Esophagus muscularis mucosa (tissue), 4 donors: ENCODE data around the gene RASGRF1. TPM values are rescaled to one million over a fixed set of nuclear protein-coding genes. Genes with fewer than 3 reads are reported as not detected.

Experiments
- DNase-seq: peaks from one replicate; pipeline ENCODE4 v3.0.0-alpha.2; 2017; ENCODE audit errors: extremely low spot score
- H3K27ac ChIP-seq, 4 donors: fragments of 200-600 bp; sonication (generic); replicated peaks in 1 of 4; 1 replicate in 3 of 4; 2 replicates in 1 of 4; pipeline ENCODE4 v1.5.1; 2016 to 2019; ENCODE audit warnings: mild to moderate bottlenecking in 1 of 4
- H3K27me3 ChIP-seq, 4 donors: fragments of 200-600 bp; sonication (generic); one replicate each; pipeline versions ENCODE4 v1.5.1 to v1.6.0; 2016 to 2019
- H3K36me3 ChIP-seq, 4 donors: fragments of 200-600 bp; sonication (generic); one replicate each; pipeline ENCODE4 v1.5.1; 2016 to 2019
- H3K4me1 ChIP-seq, 4 donors: fragments of 200-600 bp; sonication (generic); one replicate each; pipeline ENCODE4 v1.5.1; 2016 to 2019
- H3K4me3 ChIP-seq, 4 donors: fragments of 200-600 bp; sonication (generic); 1 replicate in 2 of 4; 2 replicates in 2 of 4; pipeline ENCODE4 v1.5.1; 2016 to 2019; ENCODE audit warnings: mild to moderate bottlenecking in 4 of 4, moderate library complexity in 1 of 4
- H3K9me3 ChIP-seq, 4 donors: fragments of 200-600 bp; sonication (generic); 1 replicate in 3 of 4; 2 replicates in 1 of 4; pipeline ENCODE4 v1.5.1; 2016 to 2019
- CTCF ChIP-seq, 3 experiments: fragments of 200-600 bp in 2 of 3; fragments of 450-650 bp in 1 of 3; sonication (generic) in 2 of 3; IDR thresholded peaks; one replicate each; pipeline ENCODE4 v1.5.1; 2017 to 2019; ENCODE audit warnings: antibody characterized with exemption in 3 of 3, mild to moderate bottlenecking in 2 of 3, moderate library complexity in 1 of 3
- EP300 ChIP-seq: sonication (generic); formaldehyde crosslinking; IDR thresholded peaks from one replicate; pipeline ENCODE4 v1.6.1; 2017; ENCODE audit warnings: antibody characterized with exemption
- POLR2A ChIP-seq: fragments of 450-650 bp; IDR thresholded peaks from one replicate; pipeline ENCODE4 v1.6.1; 2017; ENCODE audit warnings: antibody characterized with exemption, moderate library complexity, mild to moderate bottlenecking, low read depth
- POLR2AphosphoS5 ChIP-seq, 2 donors: sonication (generic); formaldehyde crosslinking; IDR thresholded peaks; one replicate each; pipeline ENCODE4 v1.6.1; 2017; ENCODE audit warnings: antibody characterized with exemption in 2 of 2
- WGBS: methylation state at CpG from one replicate; pipeline ENCODE4 v1.1.5; 2018; 5-methylcytosine and 5-hydroxymethylcytosine counted together
- intact Hi-C: fragments of 100-400 bp; cut with DNase I; formaldehyde crosslinking; loops from one replicate; pipeline ENCODE4 v1.15.1; 2023
- total RNA-seq, 4 donors: library from RNA; depleted of rRNA; stranded (reverse); fragments of >200 nt; gene quantifications; one replicate each; pipeline versions ENCODE4 v1.1.0 to v1.2.1, GENCODE V29; 2016

The RASGRF1 gene
- total RNA-seq, 4 donors from 2014 or later, result 0.17 to 0.23 TPM; not detected in 2

DNA sequence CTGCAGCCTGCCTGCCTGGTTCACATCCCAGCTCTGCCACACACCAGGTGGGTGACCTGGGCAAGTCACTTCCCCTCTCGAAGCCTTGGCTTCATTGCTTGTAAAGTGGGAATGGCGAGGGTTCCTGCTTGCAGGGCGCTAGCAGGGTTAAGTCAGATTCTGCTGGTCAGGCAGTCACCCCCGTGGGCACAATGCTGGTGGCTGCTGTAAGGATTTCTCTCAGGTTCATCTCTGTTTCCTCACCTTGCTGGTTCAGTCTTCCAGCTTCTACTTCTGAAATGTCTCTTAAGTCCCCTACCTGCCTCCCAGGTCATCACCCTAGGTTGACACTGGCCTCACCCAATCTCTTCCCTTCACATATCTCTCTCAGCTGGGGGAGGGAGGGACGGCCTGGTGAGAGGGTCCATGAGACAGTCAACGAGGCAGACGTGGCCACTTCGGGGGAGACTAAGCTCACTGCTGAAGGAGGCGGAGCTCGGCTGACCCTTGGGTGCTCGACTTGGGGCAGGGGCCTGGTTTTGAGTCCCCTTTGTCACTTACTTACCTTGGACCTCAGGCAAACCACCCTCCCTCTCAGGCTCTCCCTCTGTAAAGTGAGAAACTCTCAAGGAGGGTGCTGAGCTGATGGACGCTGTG, 157.3 kb downstream of the RASGRF1 start:
- intact Hi-C loops, result no loop called here

DNA sequence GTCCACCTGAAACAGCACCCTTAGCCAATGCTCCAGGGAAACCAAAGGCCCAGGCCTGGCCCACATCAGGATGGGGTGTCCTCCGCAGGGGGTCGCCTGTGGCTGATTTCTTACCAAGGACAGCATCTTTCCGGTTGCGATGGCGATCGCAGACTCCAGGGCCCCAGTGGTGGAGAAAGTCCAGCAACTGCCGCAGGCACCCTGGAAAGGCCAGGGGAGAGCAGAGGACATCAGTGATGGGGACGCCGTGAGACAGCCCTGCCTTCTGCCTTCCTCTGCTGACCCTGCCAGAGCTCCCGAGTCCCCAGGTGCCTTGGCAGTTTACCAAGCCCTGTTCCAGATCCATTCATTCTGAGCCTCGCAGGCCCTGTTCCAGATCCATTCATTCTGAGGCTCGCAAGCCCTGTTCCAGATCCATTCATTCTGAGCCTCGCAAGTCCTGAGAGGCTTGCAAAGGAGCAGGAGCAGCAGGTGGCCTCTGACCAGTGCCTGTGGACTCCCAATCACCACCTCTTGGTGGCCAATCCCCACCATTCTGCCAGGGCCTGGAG, 158.2 kb downstream of the RASGRF1 start:
- TF ChIP-seq EP300, result no peak
- TF ChIP-seq CTCF (IDR thresholded peaks at IDR 0.05), result no peak
- Histone ChIP-seq H3K36me3 (peaks cover 0 to 52% (median 23%) of the 10 kb centered on the region in 4 donors), H3K4me1 (peaks cover 31 to 43% (median 36%) of the 10 kb centered on the region in 4 donors), H3K27ac (no peak overlapping the region), H3K9me3 (no peaks in the 10 kb centered on the region), H3K4me3 (no peak overlapping the region), H3K27me3 (no peaks in the 10 kb centered on the region)
- 72% methylated on average over 3 of the region's 13 CpGs for WGBS
- intact Hi-C loops, result no loop called here
- DNase-seq, result no peak

More for the DNA sequence above, 157.3 kb downstream of the RASGRF1 start:
- Histone ChIP-seq H3K4me3 (no peak overlapping the region), H3K27me3 (no peaks in the 10 kb centered on the region), H3K4me1 (peaks cover 31 to 46% (median 40%) of the 10 kb centered on the region in 4 donors), H3K36me3 (peaks cover 0 to 43% (median 16%) of the 10 kb centered on the region in 4 donors), H3K27ac (peak overlapping the region; percentile 20 to 59 (median 39)), H3K9me3 (no peaks in the 10 kb centered on the region)
- 77% methylated on average over 8 of the region's 12 CpGs for WGBS
- no peak for TF ChIP-seq POLR2A
- no peak for TF ChIP-seq POLR2AphosphoS5 (IDR thresholded peaks at IDR 0.05)
- no peak for TF ChIP-seq CTCF (IDR thresholded peaks at IDR 0.05)
- no peak for TF ChIP-seq EP300
- no peak for DNase-seq

- Histone ChIP-seq H3K4me1 (peaks cover 27 to 36% (median 33%) of the 10 kb centered on the region in 4 donors), H3K27ac (peak overlapping the region in 1 of 4 donors; percentile 58), H3K4me3 (no peak overlapping the region), H3K36me3 (peaks cover 0 to 58% (median 30%) of the 10 kb centered on the region in 4 donors), H3K27me3 (no peaks in the 10 kb centered on the region), H3K9me3 (no peaks in the 10 kb centered on the region)
- DNase-seq, result no peak
- intact Hi-C loops, result no loop called here
- TF ChIP-seq CTCF (IDR thresholded peaks at IDR 0.05) (no peak), POLR2A (no peak), POLR2AphosphoS5 (IDR thresholded peaks at IDR 0.05) (no peak), EP300 (no peak)
- 88% methylated on average over 8 of the region's 21 CpGs for WGBS
Measured at GRCh38 chr15:78931439-78932257, 158.9 kb downstream of the RASGRF1 start.

- Histone ChIP-seq H3K36me3 (peaks cover 3 to 67% (median 38%) of the 10 kb centered on the region in 4 donors), H3K9me3 (no peaks in the 10 kb centered on the region), H3K4me1 (peaks cover 18 to 36% (median 31%) of the 10 kb centered on the region in 4 donors), H3K27ac (peak overlapping the region in 1 of 4 donors; percentile 58), H3K4me3 (no peak overlapping the region), H3K27me3 (no peaks in the 10 kb centered on the region)
- no peak for TF ChIP-seq CTCF (IDR thresholded peaks at IDR 0.05)
- no peak for TF ChIP-seq POLR2A
- no peak for DNase-seq
- WGBS, result 61% methylated on average over 9 of the region's 11 CpGs
- intact Hi-C loops, result no loop called here
Measured at GRCh38 chr15:78930577-78931388, 159.8 kb downstream of the RASGRF1 start.
